ENCODE data around the gene SHPK. TPM values are rescaled to one million over a fixed set of nuclear protein-coding genes. Genes with fewer than 3 reads are reported as not detected.

SHPK gene
- polyA plus RNA-seq, 3 donors from 2014 or later = 2.6 to 8.1 (median 6.4) TPM

- H3K27ac Mint-ChIP-seq = no peak overlapping the region
- H3K27me3 Mint-ChIP-seq (ENCODE audit: low read depth in 3 of 3) = no peaks in the 10 kb centered on the region
- no peaks in the 10 kb centered on the region for H3K4me1 Mint-ChIP-seq
- H3K4me3 Mint-ChIP-seq = no peak overlapping the region
- no peak for DNase-seq
- H3K9me3 Mint-ChIP-seq = no peaks in the 10 kb centered on the region
- H3K36me3 Mint-ChIP-seq = no peaks in the 10 kb centered on the region
Measured at GRCh38 chr17:3656755-3657587, 20.9 kb upstream of the SHPK start.

DNA sequence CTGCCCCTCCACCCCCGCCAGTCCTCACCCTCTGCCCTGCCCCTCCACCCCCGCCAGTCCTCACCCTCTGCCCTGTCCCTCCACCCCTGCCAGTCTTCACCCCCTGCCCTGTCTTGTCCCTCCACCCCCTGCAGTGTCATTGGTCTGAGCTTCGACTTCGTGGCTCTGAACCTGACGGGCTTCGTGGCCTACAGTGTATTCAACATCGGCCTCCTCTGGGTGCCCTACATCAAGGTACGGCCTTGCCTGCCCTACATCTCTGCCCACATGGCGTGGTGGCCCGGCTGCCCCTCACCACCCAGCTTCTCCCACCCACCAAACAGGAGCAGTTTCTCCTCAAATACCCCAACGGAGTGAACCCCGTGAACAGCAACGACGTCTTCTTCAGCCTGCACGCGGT is 20.3 kb upstream of the SHPK start:
- Mint-ChIP-seq H3K27me3 (ENCODE audit: low read depth in 3 of 3) (no peaks in the 10 kb centered on the region), H3K36me3 (no peaks in the 10 kb centered on the region), H3K4me3 (no peak overlapping the region), H3K27ac (no peak overlapping the region), H3K9me3 (no peaks in the 10 kb centered on the region), H3K4me1 (no peaks in the 10 kb centered on the region)
- DNase-seq = no peak

DNA sequence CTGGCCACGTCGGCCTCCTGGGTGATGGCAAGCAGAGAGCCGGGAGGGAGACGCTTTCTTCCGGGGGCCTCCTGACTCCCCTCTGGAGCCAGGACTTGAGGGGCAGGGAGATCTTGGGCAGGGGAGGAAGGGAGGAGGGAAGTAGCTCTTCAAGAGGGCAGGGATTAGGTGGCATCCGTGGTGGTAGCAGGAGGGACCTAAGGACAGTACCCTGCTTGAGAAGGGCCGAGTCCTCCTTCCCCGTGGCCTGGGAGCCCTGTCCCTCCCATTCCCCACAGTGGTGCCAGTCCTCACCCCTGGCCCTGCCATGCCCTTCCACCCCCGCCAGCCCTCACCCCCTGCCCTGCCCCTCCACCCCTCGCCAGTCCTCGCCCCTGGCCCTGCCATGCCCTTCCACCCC is 19.7 kb upstream of the SHPK start:
- Mint-ChIP-seq H3K36me3 (no peaks in the 10 kb centered on the region), H3K9me3 (no peaks in the 10 kb centered on the region), H3K27ac (no peak overlapping the region), H3K4me1 (no peaks in the 10 kb centered on the region), H3K4me3 (no peak overlapping the region), H3K27me3 (ENCODE audit: low read depth in 3 of 3) (no peaks in the 10 kb centered on the region)
- DNase-seq = no peak

DNA sequence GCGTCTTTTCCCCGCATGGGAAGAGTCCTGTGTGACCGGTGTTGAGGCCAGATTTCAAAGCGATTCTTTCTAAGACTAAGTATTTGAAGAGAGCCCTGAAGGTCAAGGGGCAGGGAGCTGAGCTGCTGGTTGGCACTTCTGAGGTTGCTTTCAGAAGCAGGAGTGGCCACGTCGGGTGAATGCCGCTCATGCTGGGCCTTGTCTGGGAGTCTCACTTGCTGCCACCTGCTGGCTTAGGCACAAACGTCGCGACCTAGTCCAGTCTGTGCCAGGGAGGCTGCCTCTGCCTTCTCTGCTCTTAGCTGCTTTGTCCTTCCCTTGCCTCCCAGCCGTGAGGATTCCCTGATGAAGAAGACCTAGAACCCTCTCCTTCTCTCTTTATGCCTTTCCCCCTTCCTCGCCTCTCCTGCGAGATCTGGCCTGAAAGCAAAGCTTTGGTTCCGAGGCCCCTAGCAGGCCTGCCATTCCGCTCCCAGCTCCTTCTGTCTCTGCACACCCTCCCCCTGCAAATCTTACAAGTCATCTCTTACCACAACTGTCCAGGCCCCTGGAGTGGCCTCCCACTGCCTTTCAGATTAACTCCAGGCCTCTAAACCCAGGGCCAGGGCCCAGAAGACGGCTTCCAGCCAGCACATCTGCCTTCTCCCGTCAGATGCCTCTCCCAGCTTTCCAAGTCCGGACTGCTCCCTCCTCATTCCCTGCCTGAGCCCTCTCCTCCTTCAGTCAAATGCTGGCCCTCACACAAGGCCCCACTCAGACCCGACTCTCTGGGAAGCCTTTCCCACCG is 11.9 kb upstream of the SHPK start:
- H3K27ac Mint-ChIP-seq = no peak overlapping the region
- H3K4me3 Mint-ChIP-seq = no peak overlapping the region

GRCh38 chr17:3647251-3647650 is 11.2 kb upstream of the SHPK start:
- H3K27ac Mint-ChIP-seq = no peak overlapping the region

More for the DNA sequence above, 11.9 kb upstream of the SHPK start:
- peak in 1 of 3 donors; percentile 15 for DNase-seq
- no peaks in the 10 kb centered on the region for H3K9me3 Mint-ChIP-seq
- no peaks in the 10 kb centered on the region for H3K27me3 Mint-ChIP-seq (ENCODE audit: low read depth in 3 of 3)
- H3K36me3 Mint-ChIP-seq = peaks cover 0 to 12% (median 10%) of the 10 kb centered on the region in 3 donors
- no peaks in the 10 kb centered on the region for H3K4me1 Mint-ChIP-seq

GRCh38 chr17:3645310-3645709 is 9.3 kb upstream of the SHPK start:
- Mint-ChIP-seq H3K36me3 (peaks cover 0 to 12% (median 10%) of the 10 kb centered on the region in 3 donors), H3K27me3 (ENCODE audit: low read depth in 3 of 3) (no peaks in the 10 kb centered on the region), H3K4me1 (no peaks in the 10 kb centered on the region), H3K9me3 (no peaks in the 10 kb centered on the region), H3K27ac (no peak overlapping the region), H3K4me3 (no peak overlapping the region)
- no peak for DNase-seq

More at GRCh38 chr17:3647251-3647650, 11.2 kb upstream of the SHPK start:
- H3K27me3 Mint-ChIP-seq (ENCODE audit: low read depth in 3 of 3) = no peaks in the 10 kb centered on the region
- no peak for DNase-seq
- H3K36me3 Mint-ChIP-seq = peaks cover 0 to 12% (median 10%) of the 10 kb centered on the region in 3 donors
- no peak overlapping the region for H3K4me3 Mint-ChIP-seq
- no peaks in the 10 kb centered on the region for H3K9me3 Mint-ChIP-seq
- H3K4me1 Mint-ChIP-seq = no peaks in the 10 kb centered on the region

DNA sequence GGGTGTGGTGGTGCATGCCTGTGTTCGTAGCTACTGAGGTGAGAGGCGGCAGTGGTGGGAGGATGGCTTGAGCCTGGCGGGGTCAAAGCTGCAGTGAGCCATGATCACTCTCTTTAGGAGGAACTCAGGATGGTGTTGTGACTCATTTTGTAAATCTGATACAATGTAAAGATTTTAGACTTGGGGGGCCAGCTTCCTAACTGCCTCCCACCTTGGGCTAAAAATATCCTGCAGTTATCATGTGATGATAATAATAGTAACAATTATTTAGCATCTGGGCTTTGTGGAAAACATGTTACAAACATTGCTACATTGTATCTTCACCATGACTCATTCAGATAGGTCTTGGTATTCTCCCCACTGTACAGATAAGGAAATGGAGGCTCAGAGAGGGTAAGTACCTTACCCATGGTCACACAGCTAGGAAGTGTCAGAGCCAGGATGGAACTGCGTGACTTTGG is 7.9 kb upstream of the SHPK start:
- no peaks in the 10 kb centered on the region for H3K27me3 Mint-ChIP-seq (ENCODE audit: low read depth in 3 of 3)

DNA sequence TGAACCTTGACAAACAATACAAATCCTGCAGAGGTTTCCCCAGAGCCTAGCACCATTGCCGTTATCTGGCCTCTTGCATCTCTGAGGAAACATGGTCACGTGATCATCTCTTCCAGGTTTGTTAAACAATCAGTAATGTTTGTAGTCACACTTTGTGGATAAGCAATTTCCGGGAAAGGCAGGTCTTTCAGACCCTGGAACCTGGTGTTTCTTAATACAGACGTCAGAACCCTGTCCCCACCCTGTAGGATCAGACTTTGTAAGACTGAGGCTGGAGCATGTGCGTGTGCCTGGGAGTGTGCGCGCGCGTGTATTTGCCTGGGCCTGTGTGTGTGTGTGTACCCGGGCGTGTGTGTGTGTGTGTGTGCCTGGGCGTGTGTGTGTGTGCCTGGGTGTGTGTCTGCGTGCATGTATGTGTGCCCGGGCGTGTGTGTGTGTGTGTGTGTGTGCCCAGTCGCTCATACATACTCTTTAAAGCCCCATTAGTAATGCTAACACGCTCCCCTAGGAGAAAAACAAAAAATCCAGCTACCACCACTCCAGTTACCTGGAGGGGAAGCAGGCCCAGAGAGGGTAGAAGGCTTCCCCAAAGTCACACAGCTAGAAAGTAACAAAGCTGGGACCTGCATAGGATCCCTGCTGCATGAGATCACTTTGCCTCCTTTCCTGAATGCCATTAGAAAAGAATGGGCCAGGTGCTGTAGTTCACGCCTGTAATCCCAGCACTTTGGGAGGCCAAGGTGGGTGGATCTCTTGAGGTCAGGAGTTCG is 5.9 kb upstream of the SHPK start:
- Mint-ChIP-seq H3K4me1 (peaks cover 10 to 15% of the 10 kb centered on the region in 2 donors), H3K27ac (no peak overlapping the region), H3K27me3 (ENCODE audit: low read depth in 3 of 3) (no peaks in the 10 kb centered on the region), H3K36me3 (peaks cover 0 to 6% (median 3%) of the 10 kb centered on the region in 3 donors), H3K9me3 (no peaks in the 10 kb centered on the region), H3K4me3 (no peak overlapping the region)
- no peak for DNase-seq

More for the DNA sequence above, 7.9 kb upstream of the SHPK start:
- DNase-seq = no peak
- Mint-ChIP-seq H3K4me3 (no peak overlapping the region), H3K36me3 (peaks cover 0 to 7% (median 6%) of the 10 kb centered on the region in 3 donors), H3K4me1 (peaks cover 3 to 5% of the 10 kb centered on the region in 2 donors), H3K27ac (no peak overlapping the region), H3K9me3 (no peaks in the 10 kb centered on the region)

DNA sequence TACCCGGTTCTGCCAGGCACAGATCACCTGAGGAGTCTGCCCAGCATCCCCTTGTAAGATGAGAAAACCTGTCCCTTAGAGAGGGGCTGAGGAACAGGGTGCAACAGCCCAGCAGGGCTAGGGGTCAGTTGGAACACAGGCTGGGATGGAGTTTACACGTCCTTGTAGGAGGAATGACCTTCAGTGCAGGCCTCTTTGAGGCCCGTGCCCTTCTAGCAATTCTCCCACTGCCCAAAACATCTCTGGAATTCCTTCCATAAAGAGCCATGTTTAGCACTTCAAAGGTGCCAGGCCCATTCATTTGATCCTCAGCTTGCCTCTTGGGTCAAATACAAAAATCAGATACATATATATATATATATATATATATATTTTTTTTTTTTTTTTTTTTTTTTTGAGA is 5.0 kb upstream of the SHPK start:
- Mint-ChIP-seq H3K4me3 (no peak overlapping the region), H3K9me3 (no peaks in the 10 kb centered on the region), H3K4me1 (peaks cover 10 to 15% of the 10 kb centered on the region in 2 donors), H3K27me3 (ENCODE audit: low read depth in 3 of 3) (peaks cover 0 to 3% (median 2%) of the 10 kb centered on the region in 3 donors), H3K27ac (no peak overlapping the region), H3K36me3 (peaks cover 0 to 6% (median 3%) of the 10 kb centered on the region in 3 donors)
- no peak for DNase-seq

GRCh38 chr17:3639981-3640596 is 4.0 kb upstream of the SHPK start:
- peaks cover 13 to 15% of the 10 kb centered on the region in 2 donors for H3K4me1 Mint-ChIP-seq
- peak overlapping the region in 1 of 5 donors; percentile 21 for H3K4me3 Mint-ChIP-seq
- H3K36me3 Mint-ChIP-seq = peaks cover 0 to 3% (median 0%) of the 10 kb centered on the region in 3 donors
- DNase-seq = no peak
- H3K9me3 Mint-ChIP-seq = no peaks in the 10 kb centered on the region
- H3K27me3 Mint-ChIP-seq (ENCODE audit: low read depth in 3 of 3) = peaks cover 0 to 3% (median 2%) of the 10 kb centered on the region in 3 donors
- H3K27ac Mint-ChIP-seq = peak overlapping the region in 1 of 6 donors; percentile 51

DNA sequence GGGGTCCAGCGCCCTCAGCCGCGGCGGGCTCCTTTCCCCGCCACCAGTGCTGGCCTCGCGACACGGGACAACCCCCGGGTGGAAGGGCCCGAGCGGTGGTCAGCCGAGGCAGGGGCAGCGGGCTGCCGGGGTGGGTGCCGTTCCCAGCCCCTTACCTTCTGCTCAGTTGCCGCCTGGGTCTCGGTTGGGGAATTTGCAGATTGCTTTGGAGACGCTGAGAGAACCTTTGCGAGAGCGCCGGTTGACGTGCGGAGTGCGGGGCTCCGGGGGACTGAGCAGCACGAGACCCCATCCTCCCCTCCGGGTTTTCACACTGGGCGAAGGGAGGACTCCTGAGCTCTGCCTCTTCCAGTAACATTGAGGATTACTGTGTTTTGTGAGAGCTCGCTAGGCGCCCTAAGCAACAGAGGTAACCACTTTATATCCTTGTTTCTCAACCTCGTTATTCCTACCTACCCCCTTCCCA is 891 bp upstream of the SHPK start:
- Mint-ChIP-seq H3K27me3 (ENCODE audit: low read depth in 3 of 3) (peaks cover 0 to 3% (median 2%) of the 10 kb centered on the region in 3 donors), H3K4me3 (peak overlapping the region; percentile 75 to 100 (median 80)), H3K9me3 (no peaks in the 10 kb centered on the region), H3K27ac (peak overlapping the region in 5 of 6 donors; percentile 28 to 96 (median 71)), H3K36me3 (no peaks in the 10 kb centered on the region), H3K4me1 (peaks cover 20 to 22% of the 10 kb centered on the region in 2 donors)
- no peak for DNase-seq

DNA sequence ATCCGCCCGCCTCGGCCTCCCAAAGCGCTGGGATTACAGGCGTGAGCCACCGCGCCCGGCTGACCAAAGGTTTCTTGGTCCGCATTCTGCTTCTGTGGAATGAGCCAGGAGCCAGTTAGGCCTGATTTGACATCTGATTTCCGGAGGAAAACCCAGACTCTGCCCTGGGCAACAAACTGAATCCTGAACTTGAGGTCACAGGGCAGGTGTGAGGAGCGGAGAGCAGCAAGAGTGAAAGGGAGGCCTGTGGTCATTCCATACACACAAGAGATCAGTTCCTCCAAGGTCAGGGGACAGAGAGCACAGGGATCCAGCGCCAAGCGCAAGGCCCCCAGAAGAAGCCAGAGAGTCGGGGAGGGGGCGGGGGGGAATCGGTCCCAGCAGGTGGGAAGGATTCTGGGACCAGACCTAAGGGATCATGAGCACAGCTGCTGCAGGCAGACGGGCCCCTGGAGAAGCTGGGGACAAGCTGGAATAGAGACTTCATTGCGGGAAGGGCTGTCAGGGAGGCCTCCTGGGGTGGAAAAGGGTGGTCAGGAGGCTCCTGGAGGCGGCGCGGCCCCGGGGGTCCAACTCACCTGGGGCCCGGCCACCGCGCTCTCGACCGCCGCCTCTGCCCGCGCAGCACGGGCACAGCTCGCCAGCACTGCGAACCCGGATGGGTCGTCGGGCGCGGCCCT is 436 bp downstream of the SHPK start:
- Mint-ChIP-seq H3K27ac (peak overlapping the region in 3 of 6 donors; percentile 34 to 96 (median 56)), H3K27me3 (ENCODE audit: low read depth in 3 of 3) (peaks cover 0 to 3% (median 2%) of the 10 kb centered on the region in 3 donors), H3K4me1 (peaks cover 20 to 22% of the 10 kb centered on the region in 2 donors), H3K36me3 (no peaks in the 10 kb centered on the region), H3K4me3 (peak overlapping the region; percentile 96 to 100 (median 99)), H3K9me3 (no peaks in the 10 kb centered on the region)
- no peak for DNase-seq

All from immature natural killer cell (primary cell).